Endodermal cell (in vitro differentiated cells): ENCODE data around the gene ATP9A. TPM values are rescaled to one million over a fixed set of nuclear protein-coding genes. Genes with fewer than 3 reads are reported as not detected.

ENCODE experiments used
- DNase-seq: peaks from one replicate; pipeline ENCODE4 v3.0.0-alpha.2; 2017
- H3K27ac ChIP-seq: 2 replicates; pipeline ENCODE4 v1.5.1; 2013; ENCODE audit warnings: mild to moderate bottlenecking, low read depth, low read length, moderate library complexity
- H3K27me3 ChIP-seq: 2 replicates; pipeline ENCODE4 v1.6.1; 2013; ENCODE audit warnings: mild to moderate bottlenecking, low read length, moderate library complexity; ENCODE audit not compliant: insufficient read depth, control insufficient read depth, poor library complexity, severe bottlenecking
- H3K36me3 ChIP-seq: 2 replicates; pipeline ENCODE4 v1.7.0; 2013; ENCODE audit warnings: mild to moderate bottlenecking, low read length, moderate library complexity; ENCODE audit not compliant: control insufficient read depth, insufficient read depth
- H3K4me1 ChIP-seq: one replicate; pipeline ENCODE4 v1.7.0; 2013; ENCODE audit warnings: low read length; ENCODE audit not compliant: control insufficient read depth, insufficient read depth
- H3K4me3 ChIP-seq: 2 replicates; pipeline ENCODE4 v1.5.1; 2013; ENCODE audit warnings: mild to moderate bottlenecking, low read length, moderate library complexity
- H3K9ac ChIP-seq: 2 replicates; pipeline ENCODE4 v1.6.1; 2013; ENCODE audit warnings: mild to moderate bottlenecking, low read length, moderate library complexity; ENCODE audit not compliant: poor library complexity, severe bottlenecking; ENCODE audit errors: extremely low read depth
- H3K9me3 ChIP-seq: 2 replicates; pipeline ENCODE4 v1.6.1; 2013; ENCODE audit warnings: mild to moderate bottlenecking, low read length, moderate library complexity; ENCODE audit not compliant: control insufficient read depth
- H3K27ac Mint-ChIP-seq: 2 replicates; pipeline ENCODE4 v1.8.0; 2020; ENCODE audit warnings: mixed read lengths
- H3K27me3 Mint-ChIP-seq: 2 replicates; pipeline ENCODE4 v1.8.0; 2021; ENCODE audit warnings: mild to moderate bottlenecking, mixed read lengths; ENCODE audit not compliant: insufficient read depth
- H3K36me3 Mint-ChIP-seq: 2 replicates; pipeline ENCODE4 v1.8.0; 2020; ENCODE audit warnings: low read depth, mixed read lengths
- H3K4me1 Mint-ChIP-seq: 2 replicates; pipeline ENCODE4 v1.8.0; 2020; ENCODE audit warnings: mixed read lengths
- H3K4me3 Mint-ChIP-seq: 2 replicates; pipeline ENCODE4 v1.8.0; 2020; ENCODE audit warnings: mild to moderate bottlenecking, moderate library complexity, mixed read lengths
- H3K9me3 Mint-ChIP-seq: 2 replicates; pipeline ENCODE4 v1.8.0; 2020; ENCODE audit warnings: mild to moderate bottlenecking, mixed read lengths
- WGBS, 2 experiments: methylation state at CpG; one replicate each; pipeline versions ENCODE4 v1.1.5 to v1.1.7; 2013; ENCODE audit warnings: missing lambda C conversion rate in 2 of 2, mixed read lengths in 1 of 2; ENCODE audit not compliant: insufficient coverage in 1 of 2, insufficient read length in 1 of 2; 5-methylcytosine and 5-hydroxymethylcytosine counted together
- total RNA-seq, 2 donors: library from RNA; stranded (reverse); fragmentation: NEBNext Ultra II Directional in 1 of 2; extraction: Animal tissue kit (Norgen Biotek cat#: 25700) in 1 of 2; gene quantifications; 2 replicates in 1 of 2; 3 replicates in 1 of 2; pipeline ENCODE4 v1.2.1, GENCODE V29; 2021
- TF ChIP-seq, protein P1 (sequence below): fragments of 200-600 bp; sonication (generic); conservative IDR thresholded peaks from 2 replicates; pipeline ENCODE4 v1.5.0; 2021; ENCODE audit warnings: antibody characterized with exemption, mild to moderate bottlenecking

ATP9A gene
- total RNA-seq, 2 donors from 2014 or later: 26.7 to 27.9 TPM

DNA sequence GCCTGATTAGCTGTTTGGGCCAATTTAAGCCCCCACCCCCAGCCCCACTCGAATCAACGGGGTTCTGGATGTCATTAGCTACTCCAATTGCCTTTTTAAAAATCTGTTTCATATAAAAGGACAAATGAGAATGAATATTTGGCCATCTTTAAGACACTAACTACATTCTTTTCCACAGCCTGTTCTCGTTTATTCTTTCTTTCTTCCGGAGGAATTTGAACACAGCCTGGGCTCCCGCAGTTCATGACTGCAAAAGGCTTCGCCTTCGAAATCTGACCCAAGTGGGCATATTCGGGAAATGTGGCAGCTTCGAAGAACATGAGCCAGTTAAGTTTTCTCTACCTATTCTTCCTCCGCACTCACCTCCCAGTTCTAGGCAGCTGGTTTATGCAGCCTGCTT is 176.3 kb downstream of the ATP9A start:
- DNase-seq: no peak
- no peak overlapping the region for H3K27ac ChIP-seq
- no peaks in the 10 kb centered on the region for H3K9me3 ChIP-seq
- Mint-ChIP-seq H3K36me3 (no peaks in the 10 kb centered on the region), H3K4me1 (peaks cover 4% of the 10 kb centered on the region), H3K9me3 (no peaks in the 10 kb centered on the region), H3K4me3 (no peak overlapping the region), H3K27ac (no peak overlapping the region), H3K27me3 (no peaks in the 10 kb centered on the region)
- no peaks in the 10 kb centered on the region for H3K4me1 ChIP-seq
- H3K4me3 ChIP-seq: no peak overlapping the region
- WGBS, 2 experiments: 90 to 92% methylated on average over 8 to 10 of the region's 10 CpGs
- H3K27me3 ChIP-seq: no peaks in the 10 kb centered on the region
- no peaks in the 10 kb centered on the region for H3K36me3 ChIP-seq
- TF ChIP-seq, protein P1, sequence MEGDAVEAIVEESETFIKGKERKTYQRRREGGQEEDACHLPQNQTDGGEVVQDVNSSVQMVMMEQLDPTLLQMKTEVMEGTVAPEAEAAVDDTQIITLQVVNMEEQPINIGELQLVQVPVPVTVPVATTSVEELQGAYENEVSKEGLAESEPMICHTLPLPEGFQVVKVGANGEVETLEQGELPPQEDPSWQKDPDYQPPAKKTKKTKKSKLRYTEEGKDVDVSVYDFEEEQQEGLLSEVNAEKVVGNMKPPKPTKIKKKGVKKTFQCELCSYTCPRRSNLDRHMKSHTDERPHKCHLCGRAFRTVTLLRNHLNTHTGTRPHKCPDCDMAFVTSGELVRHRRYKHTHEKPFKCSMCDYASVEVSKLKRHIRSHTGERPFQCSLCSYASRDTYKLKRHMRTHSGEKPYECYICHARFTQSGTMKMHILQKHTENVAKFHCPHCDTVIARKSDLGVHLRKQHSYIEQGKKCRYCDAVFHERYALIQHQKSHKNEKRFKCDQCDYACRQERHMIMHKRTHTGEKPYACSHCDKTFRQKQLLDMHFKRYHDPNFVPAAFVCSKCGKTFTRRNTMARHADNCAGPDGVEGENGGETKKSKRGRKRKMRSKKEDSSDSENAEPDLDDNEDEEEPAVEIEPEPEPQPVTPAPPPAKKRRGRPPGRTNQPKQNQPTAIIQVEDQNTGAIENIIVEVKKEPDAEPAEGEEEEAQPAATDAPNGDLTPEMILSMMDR: no peak
- H3K9ac ChIP-seq: no peak overlapping the region

DNA sequence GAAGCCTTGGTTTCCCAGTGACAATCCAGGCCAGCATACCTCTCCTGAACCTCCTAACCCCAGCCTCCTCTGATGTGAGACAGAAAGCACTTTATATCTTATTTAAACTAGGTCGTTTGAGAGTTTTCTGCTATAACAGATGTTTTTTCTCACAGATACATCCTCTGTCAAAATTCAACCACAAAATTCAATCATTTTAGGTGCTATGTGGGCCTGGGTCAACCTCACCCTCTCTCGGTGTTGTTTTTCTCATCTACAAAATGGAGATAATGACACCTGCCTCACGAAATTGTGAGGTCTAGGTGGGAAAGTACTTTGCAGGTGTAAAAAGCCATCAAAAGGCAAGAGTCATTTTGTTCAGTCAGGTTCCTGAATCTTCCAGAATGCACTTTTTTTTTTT is 179.4 kb downstream of the ATP9A start:
- H3K4me3 Mint-ChIP-seq: no peak overlapping the region
- WGBS, 2 experiments: 85 to 100% methylated on average over 1 to 3 of the region's 3 CpGs
- H3K4me3 ChIP-seq: no peak overlapping the region
- no peaks in the 10 kb centered on the region for H3K9me3 ChIP-seq
- TF ChIP-seq, protein P1: no peak
- H3K4me1 ChIP-seq: no peaks in the 10 kb centered on the region
- H3K4me1 Mint-ChIP-seq: no peaks in the 10 kb centered on the region
- H3K27ac ChIP-seq: no peak overlapping the region
- H3K27ac Mint-ChIP-seq: no peak overlapping the region
- no peaks in the 10 kb centered on the region for H3K27me3 Mint-ChIP-seq
- no peak for DNase-seq
- H3K9ac ChIP-seq: no peak overlapping the region
- H3K9me3 Mint-ChIP-seq: no peaks in the 10 kb centered on the region
- H3K27me3 ChIP-seq: no peaks in the 10 kb centered on the region
- H3K36me3 Mint-ChIP-seq: no peaks in the 10 kb centered on the region
- no peaks in the 10 kb centered on the region for H3K36me3 ChIP-seq

DNA sequence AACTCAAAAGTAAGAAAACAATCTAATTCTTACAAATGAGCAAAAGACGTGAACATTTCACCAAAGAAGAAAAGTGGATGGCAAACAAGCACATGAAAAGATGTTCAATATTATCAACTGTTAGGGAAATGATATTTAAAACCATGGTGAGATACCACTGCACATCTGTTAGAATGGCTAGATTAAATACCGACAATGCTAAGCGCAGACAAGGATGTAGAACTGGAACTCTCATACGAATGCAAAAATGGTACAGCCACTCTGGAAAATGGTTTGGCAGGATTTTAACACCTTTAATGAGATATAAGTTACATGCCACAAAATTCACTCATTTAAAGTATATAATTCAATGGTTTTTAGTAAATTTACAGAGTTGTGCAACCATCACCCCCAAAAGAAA is 181.0 kb downstream of the ATP9A start:
- H3K4me1 ChIP-seq: no peaks in the 10 kb centered on the region
- H3K9ac ChIP-seq: no peak overlapping the region
- TF ChIP-seq, protein P1: no peak
- no peaks in the 10 kb centered on the region for H3K36me3 Mint-ChIP-seq
- 93 to 100% methylated on average over 4 of the region's 4 CpGs for WGBS, 2 experiments
- no peak overlapping the region for H3K27ac Mint-ChIP-seq
- H3K27ac ChIP-seq: no peak overlapping the region
- H3K27me3 ChIP-seq: no peaks in the 10 kb centered on the region
- no peaks in the 10 kb centered on the region for H3K4me1 Mint-ChIP-seq
- H3K27me3 Mint-ChIP-seq: no peaks in the 10 kb centered on the region
- no peaks in the 10 kb centered on the region for H3K9me3 ChIP-seq
- H3K4me3 ChIP-seq: no peak overlapping the region
- DNase-seq: no peak
- no peak overlapping the region for H3K4me3 Mint-ChIP-seq
- H3K9me3 Mint-ChIP-seq: no peaks in the 10 kb centered on the region
- no peaks in the 10 kb centered on the region for H3K36me3 ChIP-seq
